Gastrocnemius medialis (tissue), 4 donors: ENCODE measurements around the gene LEF1.

Source experiments
- POLR2A ChIP-seq, 2 donors: fragments of 450-650 bp; IDR thresholded peaks; one replicate each; pipeline ENCODE4 v1.6.1; 2017; ENCODE audit warnings: antibody characterized with exemption in 2 of 2, mild to moderate bottlenecking in 2 of 2, moderate library complexity in 2 of 2
- TF ChIP-seq, protein P1 (sequence below), 5 experiments: fragments of 450-650 bp in 3 of 5; fragments of 200-600 bp in 2 of 5; sonication (generic) in 2 of 5; IDR thresholded peaks in 4 of 5; conservative IDR thresholded peaks in 1 of 5; 1 replicate in 4 of 5; 2 replicates in 1 of 5; pipeline ENCODE4 v1.5.1; 2016 to 2019; ENCODE audit warnings: antibody characterized with exemption in 5 of 5, mild to moderate bottlenecking in 3 of 5, moderate library complexity in 3 of 5

DNA sequence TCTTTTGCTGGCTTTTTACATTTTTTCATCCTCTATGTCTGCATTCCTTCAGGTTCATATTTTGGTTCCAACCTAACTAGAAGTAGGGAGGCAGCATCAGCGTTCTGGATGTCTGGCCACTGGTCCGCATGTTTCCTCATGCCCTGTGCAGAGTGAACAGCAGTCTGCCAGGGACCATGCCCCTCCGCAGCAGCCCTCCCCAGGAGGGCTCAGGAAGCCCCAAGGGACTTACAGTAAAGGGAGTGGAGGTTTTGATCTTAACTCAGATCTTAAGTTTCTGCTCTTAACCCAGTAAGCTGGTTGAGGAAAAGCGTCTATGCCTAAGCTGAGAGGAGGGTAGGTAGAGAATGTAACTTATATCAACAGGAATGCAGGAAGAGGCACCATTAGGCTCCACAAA lies 45.0 kb upstream of the LEF1 start:
- no peak for TF ChIP-seq POLR2A (IDR thresholded peaks at IDR 0.05)
- TF ChIP-seq, protein P1, sequence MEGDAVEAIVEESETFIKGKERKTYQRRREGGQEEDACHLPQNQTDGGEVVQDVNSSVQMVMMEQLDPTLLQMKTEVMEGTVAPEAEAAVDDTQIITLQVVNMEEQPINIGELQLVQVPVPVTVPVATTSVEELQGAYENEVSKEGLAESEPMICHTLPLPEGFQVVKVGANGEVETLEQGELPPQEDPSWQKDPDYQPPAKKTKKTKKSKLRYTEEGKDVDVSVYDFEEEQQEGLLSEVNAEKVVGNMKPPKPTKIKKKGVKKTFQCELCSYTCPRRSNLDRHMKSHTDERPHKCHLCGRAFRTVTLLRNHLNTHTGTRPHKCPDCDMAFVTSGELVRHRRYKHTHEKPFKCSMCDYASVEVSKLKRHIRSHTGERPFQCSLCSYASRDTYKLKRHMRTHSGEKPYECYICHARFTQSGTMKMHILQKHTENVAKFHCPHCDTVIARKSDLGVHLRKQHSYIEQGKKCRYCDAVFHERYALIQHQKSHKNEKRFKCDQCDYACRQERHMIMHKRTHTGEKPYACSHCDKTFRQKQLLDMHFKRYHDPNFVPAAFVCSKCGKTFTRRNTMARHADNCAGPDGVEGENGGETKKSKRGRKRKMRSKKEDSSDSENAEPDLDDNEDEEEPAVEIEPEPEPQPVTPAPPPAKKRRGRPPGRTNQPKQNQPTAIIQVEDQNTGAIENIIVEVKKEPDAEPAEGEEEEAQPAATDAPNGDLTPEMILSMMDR (IDR thresholded peaks at IDR 0.05 in 4 of 5, conservative IDR thresholded peaks at IDR 0.05 in 1 of 5): no peak
